NCI-H460 (cell line): Measurements from ENCODE around the gene GPBAR1. TPM values are rescaled to one million over a fixed set of nuclear protein-coding genes. Genes with fewer than 3 reads are reported as not detected.
"Not testable (repeated sequence)": the region's sequence is repeated elsewhere in the genome, so short reads cannot be mapped to it uniquely, and the experiment has no call there.

Experiments
- DNase-seq: peaks from one replicate; pipeline ENCODE4 v3.0.0-alpha.2; 2016; ENCODE audit warnings: low read depth; ENCODE audit errors: extremely low read depth
- total RNA-seq: library from RNA; depleted of rRNA; stranded (reverse); fragments of >200 nt; shearing (Covaris generic); gene quantifications from 2 replicates; pipeline ENCODE4 v1.2.3, GENCODE V29; 2014

GPBAR1 gene
- total RNA-seq, 1 experiment from 2014 or later, result 0.15 TPM

DNA sequence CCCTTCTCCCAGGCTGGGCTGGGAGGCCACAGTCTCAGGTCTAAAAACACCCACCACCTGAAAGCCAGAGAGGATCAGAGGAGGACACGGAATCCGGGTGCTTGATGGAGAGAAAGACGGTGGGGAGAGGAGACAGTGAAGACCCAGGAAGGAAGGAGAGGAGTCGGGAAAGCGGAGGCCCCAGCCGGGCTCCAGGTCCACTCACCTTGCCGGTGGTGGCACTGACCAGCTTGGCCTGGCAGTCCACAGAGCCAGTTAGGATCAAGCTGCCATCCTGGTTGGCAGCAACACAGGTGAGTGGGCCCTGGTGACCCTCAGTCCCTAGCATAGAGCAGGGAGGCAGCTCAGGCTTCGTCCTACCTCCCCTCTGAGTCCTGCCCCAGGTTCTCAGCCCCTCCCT lies 4.8 kb downstream of the GPBAR1 start:
- DNase-seq, result no peak

DNA sequence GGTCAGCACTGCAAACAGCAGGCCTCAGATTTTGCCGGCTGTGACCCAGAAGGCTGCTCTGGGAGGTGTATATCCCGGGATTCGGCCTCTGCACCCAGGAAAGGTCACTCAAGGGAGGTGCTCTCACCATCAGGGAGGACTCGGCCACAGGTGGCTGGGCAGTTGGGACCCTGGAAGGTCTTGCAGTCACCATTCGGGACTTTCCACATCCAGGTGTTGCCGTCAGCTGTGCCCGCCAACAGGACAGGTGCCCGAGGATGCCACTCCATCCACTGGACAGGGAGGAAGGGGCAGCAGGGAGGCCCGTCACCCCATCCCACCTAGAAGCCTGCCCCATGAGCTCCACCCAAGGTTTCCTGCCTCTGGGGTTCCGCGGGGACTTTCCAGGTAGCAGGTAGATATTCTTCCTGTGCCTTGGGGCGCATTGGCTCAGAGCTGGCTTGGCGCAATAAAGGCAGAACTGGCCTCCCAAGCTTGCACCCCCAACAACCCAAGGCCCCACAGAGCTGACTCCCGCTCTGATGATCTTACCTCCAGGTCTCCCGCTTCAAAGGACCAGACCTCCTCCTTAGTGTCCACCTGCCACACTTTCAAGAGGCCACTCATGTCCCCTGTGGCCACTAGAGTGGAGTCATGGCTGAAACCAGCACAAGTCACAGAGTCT lies 5.6 kb downstream of the GPBAR1 start:
- no peak for DNase-seq

DNA sequence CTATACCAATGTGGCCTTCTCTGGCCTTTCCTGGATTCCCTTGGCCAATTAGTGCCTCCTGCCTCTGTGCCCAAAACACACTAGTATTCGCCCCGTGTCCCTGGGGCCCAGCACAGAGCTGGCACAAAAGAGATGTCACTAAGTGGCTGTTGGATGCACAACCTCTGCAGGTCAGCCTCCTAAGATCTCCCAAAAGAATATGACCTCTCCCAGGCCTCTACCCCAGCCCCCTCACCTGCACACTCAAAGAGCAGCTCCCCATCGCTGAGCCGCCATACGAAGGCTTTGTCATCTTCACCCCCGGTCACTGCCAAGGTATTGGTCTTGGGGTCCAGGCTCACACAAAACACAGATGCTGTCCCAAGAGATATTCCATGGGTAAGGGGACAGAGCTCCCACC lies 6.4 kb downstream of the GPBAR1 start:
- DNase-seq, result no peak

DNA sequence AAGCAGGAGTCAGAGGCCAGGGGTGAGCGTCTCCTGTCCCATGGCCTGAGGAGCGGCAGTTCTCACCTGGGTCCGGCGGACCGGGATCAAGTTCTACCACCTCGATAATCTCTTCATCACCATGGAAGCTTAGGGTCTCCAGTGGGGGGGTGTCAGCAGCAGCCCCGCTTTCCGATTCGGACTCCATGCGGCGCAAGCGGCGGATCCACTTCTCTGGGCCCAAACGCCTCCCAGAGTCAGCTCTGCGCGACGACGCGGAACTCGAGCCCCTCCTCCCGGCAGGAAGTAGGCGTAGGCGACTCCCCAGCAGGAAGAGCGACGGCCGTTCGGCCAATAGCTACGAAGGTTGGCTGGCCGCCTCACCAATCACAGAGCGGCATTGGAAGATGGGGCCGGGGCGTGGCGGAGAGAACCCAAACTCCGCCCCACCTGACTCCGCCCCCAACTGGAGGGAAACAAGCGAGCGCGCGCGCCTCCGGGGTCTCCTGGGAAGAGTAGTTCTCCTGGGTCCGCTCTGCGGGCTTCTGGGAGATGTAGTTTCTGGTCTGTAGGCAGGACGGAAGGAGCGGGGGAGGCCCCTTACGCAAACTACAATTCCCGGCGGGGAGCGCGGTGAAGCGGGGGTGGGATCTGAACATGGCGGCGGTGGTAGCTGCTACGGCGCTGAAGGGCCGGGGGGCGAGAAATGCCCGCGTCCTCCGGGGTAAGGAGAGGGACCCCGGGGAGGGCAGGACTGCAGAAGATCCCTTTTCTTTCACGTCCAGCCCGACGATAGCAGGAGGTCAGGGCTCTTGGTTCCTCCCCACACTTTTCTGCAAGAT lies 9.3 kb downstream of the GPBAR1 start, which contains the start of the genes AAMP and PNKD:
Gene AAMP (minus strand): TSS at position 238 of the 821 bp plus-strand sequence. CDS start 51 bp downstream, at position 187.
Gene PNKD (plus strand): TSS at position 620 of the 821 bp plus-strand sequence. CDS start 17 bp downstream, at position 637.
- peak; percentile 100 for DNase-seq

DNA sequence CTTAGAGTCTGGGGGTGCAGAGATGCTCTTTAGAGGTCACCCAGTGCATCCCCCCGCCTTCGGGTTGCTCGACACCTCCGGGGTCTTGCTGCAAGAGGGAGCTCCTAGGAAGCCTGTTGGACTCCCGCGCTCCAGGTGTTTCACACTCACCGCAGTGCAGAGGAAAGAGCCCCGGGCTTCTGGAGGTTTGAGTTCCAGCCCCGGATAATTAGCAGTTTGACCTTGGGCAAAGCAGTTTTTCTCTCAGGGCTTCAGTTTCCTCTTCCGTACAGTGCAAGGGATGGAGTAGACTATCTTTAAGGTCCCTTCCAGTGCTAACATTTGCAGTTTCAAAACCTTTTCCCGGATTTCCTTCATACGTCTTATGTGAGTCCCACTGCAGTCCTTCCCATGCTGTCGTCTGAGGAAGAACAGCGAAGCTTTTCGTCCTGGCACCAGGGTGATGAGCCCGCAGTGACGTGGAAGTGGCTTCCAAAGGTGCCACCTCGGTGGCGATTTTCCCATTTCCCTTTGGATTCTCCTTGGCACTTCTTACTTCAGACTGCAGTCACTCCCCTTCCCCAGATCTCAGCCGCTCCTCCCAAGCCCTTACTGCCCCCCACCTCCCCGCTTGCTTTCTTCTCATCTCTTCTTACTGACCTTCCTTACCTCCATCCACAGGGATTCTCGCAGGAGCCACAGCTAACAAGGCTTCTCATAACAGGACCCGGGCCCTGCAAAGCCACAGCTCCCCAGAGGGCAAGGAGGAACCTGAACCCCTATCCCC lies 10.1 kb downstream of the GPBAR1 start:
- no peak for DNase-seq

DNA sequence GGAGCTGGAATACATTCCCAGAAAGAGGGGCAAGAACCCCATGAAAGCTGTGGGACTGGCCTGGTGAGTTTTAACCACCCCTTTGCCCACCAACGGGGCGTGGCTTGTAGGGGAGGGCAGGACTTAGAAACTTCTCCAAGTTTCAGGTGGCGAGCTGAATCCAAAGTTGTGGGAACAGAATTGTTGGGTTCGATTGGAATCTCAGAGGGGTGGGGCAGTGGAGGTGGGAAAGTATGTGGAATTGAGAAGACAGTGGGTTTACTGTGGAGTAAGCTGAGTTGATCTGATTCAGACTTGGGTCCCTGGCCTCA lies 10.6 kb downstream of the GPBAR1 start:
- DNase-seq, result no peak

DNA sequence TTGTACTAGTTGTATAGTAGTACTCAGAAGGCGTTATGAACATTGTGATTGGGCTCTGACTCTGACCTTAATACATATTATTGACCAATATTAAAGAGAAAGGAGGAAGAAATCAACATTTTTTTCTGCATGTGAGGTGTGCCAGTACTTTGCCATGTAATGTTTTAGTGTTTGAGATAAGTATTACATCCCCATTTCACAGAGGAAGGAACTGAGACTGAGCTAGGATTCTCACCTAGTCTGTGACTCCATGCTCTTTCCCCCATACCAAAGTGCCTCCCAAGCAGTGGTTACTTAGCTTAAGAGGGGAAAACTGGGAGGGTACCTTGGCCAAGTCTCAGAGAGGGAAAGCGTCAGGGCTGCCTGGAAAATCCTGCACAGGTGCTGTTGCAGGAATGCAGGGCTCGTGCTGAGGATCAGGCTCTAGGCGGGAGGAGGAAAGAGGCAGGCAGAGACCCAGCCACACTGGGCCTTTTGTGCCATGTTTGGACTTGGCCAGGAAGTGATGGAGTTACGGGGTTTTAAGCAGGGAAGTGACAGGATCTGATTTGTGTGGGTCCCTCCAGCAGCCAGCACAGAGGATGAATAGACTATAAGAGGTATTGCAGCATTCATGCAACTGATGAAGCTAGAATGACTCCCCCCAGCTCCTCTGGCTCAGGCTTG lies 11.2 kb downstream of the GPBAR1 start:
- no peak for DNase-seq

DNA sequence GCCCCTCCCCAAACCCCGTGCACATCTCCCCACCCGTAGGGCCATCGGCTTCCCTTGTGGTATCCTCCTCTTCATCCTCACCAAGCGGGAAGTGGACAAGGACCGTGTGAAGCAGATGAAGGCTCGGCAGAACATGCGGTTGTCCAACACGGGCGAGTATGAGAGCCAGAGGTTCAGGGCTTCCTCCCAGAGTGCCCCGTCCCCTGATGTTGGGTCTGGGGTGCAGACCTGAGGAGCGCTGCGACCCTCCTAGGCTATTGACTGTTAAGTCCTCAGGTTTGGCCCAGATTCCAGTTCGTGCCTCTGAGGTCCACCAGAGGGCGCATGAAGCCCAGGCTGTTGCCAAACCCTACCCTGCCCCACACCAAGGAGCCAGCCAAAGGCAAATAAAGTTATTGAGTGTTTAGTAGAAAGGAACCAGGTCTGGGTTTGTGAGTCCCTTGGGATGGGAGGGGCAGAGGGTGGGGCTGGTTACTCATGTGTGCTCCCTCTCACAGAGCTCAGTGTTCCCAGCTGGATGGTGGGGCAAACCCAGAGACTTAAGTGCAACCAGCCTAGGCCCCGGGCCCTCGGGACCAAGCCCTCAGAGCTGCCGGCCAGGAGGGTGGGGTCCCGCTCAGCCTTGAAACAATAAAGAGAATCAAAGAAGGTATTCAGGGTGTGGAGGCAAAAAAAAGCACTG lies 11.9 kb downstream of the GPBAR1 start:
- peak; percentile 94 for DNase-seq

DNA sequence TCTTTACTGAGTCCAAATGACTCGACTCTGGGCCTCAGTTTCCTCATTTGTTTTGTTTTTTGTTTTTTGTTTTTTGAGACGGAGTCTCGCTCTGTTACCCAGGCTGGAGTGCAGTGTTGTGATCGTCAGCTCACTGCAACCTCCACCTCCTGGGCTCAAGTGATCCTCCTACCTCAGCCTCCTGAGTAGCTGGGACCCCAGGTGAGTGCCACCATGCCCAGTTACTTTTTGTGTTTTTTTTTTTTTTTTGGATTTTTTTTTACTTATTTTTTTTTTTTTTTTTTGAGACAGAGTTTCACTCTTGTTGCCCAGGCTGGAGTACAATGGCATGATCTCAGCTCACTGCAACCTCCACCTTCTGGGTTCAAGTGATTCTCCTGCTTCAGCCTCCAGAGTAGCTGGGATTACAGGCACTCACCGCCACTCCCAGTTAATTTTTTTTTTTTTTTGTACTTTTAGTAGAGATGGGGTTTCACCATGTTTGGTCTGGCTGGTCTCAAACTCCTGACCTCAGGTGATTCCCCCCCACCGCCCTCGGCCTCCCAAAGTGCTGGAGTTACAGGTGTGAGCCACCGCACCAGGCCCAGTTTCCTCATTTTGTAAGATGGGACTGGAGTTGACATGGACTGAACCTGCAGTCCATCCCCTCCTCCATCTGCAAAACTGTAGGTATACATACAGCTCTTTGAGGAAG lies 12.5 kb downstream of the GPBAR1 start:
- DNase-seq, result not testable (repeated sequence)

DNA sequence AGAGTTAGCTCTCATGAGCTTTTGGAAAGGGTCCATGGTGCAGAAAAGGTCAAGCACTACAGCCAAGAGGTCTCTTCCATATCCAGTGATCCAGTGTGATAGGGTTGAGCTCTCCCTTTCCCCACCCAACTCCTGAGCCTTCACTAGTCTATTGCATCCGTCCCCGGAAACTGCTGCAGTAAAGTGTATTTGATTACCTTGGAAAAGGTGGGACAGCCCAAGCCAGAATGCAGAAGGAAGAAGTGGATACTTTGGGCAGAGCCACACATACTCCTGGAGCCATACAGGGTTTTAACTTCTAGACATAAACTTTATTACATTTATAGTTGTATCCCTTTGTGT lies 13.1 kb downstream of the GPBAR1 start:
- no peak for DNase-seq

DNA sequence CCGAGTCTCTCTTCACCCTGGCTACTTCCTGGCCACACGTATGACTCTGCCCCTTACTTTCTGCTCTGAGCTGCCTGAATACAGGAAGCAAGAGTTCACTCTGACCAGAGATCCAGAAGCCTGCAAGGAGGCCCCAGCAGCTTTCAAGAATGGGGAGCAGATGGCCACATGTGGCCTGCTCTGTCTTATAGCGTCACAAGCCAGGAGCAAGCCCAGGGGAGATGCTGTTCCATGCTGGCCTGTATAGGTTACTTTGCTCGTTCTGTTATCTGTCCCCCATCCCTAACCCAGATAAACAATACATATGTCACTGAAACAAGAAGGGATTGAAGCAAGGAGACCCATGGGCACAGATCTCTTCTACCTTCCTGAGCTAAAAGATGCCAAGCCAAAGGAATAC lies 13.8 kb downstream of the GPBAR1 start:
- DNase-seq, result no peak

DNA sequence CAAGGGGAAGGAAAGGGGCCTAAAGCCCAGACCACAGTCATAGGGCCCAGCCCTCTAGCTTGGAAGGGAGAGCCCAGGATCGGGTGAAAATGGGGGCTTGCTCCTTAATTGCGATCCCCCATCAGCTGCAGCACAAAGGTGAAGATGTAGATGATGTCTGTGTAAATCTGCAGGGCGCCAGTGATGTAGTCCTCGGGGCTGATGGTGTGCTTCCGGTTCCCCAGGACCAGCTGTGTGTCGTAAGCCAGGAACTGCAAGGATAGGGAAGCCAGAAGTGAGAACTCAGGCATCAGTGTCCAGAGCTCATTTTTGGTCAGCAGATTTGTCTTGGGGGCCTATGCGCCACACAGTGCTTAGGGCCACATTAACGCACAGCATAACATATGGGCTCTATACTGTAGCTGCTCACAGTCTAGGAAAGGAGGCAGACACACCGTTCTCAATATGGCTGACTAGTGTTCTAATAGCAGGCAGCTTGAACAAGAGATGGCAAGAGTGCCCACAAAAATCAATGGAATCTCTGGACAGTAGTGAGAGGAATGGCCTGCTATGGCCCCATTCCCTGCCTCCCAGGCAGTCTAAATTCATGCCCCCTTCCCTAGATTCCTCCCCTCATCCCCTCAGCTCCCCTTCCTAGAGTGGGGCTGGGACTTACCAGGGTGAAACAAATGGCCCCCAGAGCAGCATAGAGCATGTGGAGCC lies 14.7 kb downstream of the GPBAR1 start:
- no peak for DNase-seq

DNA sequence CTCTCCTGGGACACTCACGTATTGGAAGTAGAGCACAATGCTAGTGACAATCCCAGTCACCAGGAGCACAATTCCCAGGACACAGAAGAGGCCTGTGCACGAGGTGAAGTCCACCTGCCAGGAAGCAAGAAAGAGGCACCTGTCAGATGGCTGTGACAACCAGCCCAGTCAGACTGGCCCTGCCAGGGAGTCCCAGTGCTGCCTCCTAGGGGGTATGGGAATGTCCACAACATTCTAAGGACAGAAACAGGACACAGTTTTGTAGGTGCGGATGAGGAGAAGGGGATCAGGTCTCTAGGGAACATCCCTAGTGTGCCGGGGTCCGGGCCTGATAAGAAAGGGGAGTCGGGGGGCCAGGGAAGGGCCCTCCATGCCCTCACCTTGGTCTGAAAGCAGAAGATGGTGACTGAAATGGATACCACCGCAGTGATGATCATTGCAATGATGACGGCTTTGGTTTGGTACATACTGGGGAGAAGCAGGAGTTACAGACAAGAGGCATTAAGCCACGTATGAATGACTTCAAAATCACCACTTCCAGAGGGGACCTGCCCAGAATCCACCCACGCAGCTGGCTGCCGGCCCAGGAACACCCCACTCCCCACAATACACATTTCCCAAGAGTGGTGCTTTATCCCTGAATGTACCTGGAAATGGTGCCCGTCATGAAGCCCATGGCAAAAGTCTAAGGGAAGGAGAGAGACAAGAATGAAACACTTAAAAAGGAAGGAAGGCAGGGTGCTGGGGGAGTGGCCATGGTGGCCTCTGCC lies 16.4 kb downstream of the GPBAR1 start:
- DNase-seq, result no peak

DNA sequence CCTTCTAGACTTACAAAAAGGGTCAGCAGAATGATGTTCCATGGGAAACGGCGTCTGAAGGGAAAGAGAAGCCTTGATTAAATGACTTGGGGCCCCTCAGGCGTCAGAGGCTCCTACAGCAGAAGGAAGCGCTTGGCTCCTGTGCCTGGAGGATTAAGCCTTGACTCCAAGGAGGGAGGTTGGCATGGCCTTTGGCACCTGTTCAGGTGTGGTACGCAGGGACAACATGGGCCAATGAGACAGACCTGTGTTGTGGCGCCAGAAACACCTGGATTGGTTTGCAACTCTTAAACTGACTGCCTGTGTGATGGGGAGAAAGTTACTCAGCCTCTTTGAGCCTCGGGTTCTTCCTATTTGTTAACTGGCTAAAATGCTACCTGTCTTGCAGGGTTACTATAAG lies 17.1 kb downstream of the GPBAR1 start:
- no peak for DNase-seq

DNA sequence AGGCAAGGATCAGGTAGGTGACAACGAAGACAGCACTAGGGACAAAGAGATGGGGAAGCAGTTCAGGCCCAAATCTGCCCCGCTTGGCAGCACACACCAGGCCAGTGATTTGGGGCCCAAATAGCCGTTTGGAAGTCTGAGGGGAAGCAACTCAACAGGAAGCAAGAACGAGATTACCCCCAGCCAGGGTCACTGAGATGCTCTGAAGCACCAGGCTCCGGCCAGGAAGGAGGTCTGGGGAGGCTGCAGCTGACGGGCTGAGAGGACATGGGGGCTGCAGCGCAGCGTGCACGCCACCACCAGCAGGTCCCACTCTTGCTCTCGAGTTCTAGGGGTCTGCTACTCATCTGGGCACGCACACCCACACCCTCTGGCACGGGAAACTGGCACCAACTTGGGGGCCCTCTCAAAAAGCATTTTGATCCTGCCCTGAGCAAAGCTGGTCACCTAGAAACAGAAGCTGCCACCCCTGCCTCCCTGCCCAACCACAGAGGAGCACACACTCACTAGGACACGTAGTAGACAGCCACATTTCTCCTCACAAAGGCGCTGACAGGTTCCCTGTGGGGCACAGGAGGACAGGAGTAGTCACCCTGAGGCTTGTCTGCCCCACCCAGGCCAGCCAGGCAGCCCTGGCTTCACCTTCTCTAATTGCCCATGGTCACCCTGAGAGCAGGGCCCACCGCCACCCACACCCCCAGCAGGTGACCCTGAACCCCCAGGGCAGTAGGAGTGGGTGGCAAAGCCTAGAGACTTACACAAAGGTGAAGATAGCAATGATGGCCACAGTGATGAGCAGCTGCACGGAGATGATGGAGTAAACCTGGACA lies 17.9 kb downstream of the GPBAR1 start:
- DNase-seq, result no peak

DNA sequence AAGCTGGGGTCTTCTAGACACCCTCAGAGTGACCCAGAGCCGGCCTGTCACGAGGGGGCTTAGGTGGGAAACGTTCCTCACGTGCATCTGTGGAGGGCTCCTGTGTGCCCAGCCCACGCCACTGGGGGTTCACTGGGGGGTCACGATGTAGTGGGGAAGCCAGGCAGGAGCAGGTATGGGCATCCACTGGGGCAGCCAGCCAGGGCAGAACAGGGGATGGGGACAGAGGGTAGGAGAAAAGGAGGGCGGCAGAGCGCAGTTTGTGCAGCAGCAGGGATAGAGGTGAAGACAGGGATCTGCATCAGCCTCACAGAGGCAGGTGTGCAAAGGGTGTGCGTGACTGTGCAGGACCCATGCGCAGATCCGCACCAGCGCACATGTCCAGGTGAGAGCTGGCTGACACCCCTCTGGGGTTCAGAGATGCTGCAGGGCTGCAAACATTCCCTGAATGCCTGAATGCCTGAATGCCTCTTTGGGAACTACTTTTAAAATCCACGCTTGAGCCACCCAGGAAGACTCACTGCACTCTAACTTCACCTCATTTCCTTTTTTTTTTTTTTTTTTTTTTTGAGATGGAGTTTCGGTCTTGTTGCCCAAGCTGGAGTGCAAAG lies 19.6 kb downstream of the GPBAR1 start:
- no peak for DNase-seq

DNA sequence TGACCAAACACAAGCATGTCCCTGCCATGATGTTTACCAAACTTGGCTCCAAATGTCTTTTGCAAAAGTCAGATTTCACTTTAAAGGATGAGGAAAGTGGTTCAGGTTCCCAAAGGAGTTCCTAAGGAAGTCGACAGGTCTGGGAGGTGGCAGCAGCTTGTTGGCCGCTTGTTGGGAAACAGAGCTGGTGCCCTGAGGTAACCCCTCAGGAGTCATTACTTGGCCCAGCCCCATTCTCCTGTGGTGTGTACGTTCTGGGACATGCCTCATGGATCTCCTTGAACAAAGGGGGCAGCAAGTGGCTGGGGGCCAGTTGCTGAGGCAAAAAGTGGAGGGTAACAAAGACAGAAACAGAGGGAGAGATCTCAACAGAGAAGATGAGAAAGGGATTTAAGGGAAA lies 20.6 kb downstream of the GPBAR1 start:
- DNase-seq, result no peak
